Measurements from ENCODE around the gene PDE4D.

DNA sequence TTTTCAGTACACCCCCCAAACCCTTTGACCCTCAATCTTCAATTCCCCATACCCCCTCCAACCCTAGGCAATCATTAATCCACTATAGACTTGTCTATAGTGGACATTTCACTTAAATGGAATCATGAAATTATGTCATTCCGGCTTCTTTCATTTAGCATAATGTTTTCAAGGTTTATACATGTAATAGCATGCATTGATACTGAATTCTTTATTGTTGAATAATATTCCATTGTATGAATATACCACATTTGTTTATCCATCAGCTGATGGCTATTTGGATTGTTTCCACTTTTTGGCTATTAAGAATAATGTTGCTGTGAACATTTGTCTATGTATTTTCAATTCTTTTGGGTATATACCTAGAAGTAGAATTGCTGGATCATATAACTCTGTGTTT lies 238.8 kb downstream of the PDE4D start:
- TF ChIP-seq, protein P1, sequence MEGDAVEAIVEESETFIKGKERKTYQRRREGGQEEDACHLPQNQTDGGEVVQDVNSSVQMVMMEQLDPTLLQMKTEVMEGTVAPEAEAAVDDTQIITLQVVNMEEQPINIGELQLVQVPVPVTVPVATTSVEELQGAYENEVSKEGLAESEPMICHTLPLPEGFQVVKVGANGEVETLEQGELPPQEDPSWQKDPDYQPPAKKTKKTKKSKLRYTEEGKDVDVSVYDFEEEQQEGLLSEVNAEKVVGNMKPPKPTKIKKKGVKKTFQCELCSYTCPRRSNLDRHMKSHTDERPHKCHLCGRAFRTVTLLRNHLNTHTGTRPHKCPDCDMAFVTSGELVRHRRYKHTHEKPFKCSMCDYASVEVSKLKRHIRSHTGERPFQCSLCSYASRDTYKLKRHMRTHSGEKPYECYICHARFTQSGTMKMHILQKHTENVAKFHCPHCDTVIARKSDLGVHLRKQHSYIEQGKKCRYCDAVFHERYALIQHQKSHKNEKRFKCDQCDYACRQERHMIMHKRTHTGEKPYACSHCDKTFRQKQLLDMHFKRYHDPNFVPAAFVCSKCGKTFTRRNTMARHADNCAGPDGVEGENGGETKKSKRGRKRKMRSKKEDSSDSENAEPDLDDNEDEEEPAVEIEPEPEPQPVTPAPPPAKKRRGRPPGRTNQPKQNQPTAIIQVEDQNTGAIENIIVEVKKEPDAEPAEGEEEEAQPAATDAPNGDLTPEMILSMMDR (IDR thresholded peaks at IDR 0.05): no peak
- no peak for TF ChIP-seq POLR2A (IDR thresholded peaks at IDR 0.05)
